SK-N-MC (cell line): ENCODE results near the gene KPNA5.

Experiments
- DNase-seq: peaks from one replicate; pipeline ENCODE4 v3.0.0-alpha.2; 2011; ENCODE audit warnings: low read depth, low spot score
- H3K27ac ChIP-seq: fragments of 200-600 bp; sonication (generic); 2 replicates; pipeline ENCODE4 v1.5.1; 2016; ENCODE audit warnings: mixed run types
- H3K36me3 ChIP-seq: fragments of 200-600 bp; sonication (generic); 2 replicates; pipeline ENCODE4 v1.6.1; 2017; ENCODE audit warnings: antibody characterized with exemption, low read length, mixed read lengths; ENCODE audit not compliant: insufficient read depth
- H3K4me3 ChIP-seq: fragments of 200-600 bp; sonication (generic); 2 replicates; pipeline ENCODE4 v1.5.1; 2016
- H3K9ac ChIP-seq: fragments of 200-600 bp; sonication (generic); 2 replicates; pipeline ENCODE4 v1.8.0; 2017; ENCODE audit warnings: mixed run types, mixed read lengths; ENCODE audit not compliant: insufficient read length
- H3K9me3 ChIP-seq: fragments of 200-600 bp; sonication (generic); 2 replicates; pipeline ENCODE4 v1.6.1; 2017; ENCODE audit warnings: low read depth, mild to moderate bottlenecking, antibody characterized with exemption, low read length, moderate library complexity, mixed read lengths
- EZH2 ChIP-seq: fragments of 200-600 bp; sonication (generic); IDR thresholded peaks from one replicate; pipeline ENCODE4 v1.6.1; 2017; ENCODE audit warnings: antibody characterized with exemption
- FOXP2 ChIP-seq: optimal IDR thresholded peaks from 2 replicates; pipeline ENCODE3; 2011; ENCODE audit warnings: mild to moderate bottlenecking, moderate library complexity; ENCODE audit not compliant: insufficient read depth; ENCODE audit errors: extremely low read length, control extremely low read depth
- POLR2AphosphoS5 ChIP-seq: IDR thresholded peaks from 2 replicates; pipeline ENCODE4 v1.6.1; 2012; ENCODE audit warnings: mild to moderate bottlenecking, low read depth, low read length, borderline replicate concordance

The KPNA5 gene

GRCh38 chr6:116764629-116764960, 83.6 kb downstream of the KPNA5 start:
- Histone ChIP-seq H3K9ac (no peak overlapping the region), H3K36me3 (no peaks in the 10 kb centered on the region), H3K27ac (no peak overlapping the region), H3K4me3 (no peak overlapping the region), H3K9me3 (no peaks in the 10 kb centered on the region)
- TF ChIP-seq POLR2AphosphoS5 = no peak
- TF ChIP-seq FOXP2 = no peak
- TF ChIP-seq EZH2 = no peak
- no peak for DNase-seq

DNA sequence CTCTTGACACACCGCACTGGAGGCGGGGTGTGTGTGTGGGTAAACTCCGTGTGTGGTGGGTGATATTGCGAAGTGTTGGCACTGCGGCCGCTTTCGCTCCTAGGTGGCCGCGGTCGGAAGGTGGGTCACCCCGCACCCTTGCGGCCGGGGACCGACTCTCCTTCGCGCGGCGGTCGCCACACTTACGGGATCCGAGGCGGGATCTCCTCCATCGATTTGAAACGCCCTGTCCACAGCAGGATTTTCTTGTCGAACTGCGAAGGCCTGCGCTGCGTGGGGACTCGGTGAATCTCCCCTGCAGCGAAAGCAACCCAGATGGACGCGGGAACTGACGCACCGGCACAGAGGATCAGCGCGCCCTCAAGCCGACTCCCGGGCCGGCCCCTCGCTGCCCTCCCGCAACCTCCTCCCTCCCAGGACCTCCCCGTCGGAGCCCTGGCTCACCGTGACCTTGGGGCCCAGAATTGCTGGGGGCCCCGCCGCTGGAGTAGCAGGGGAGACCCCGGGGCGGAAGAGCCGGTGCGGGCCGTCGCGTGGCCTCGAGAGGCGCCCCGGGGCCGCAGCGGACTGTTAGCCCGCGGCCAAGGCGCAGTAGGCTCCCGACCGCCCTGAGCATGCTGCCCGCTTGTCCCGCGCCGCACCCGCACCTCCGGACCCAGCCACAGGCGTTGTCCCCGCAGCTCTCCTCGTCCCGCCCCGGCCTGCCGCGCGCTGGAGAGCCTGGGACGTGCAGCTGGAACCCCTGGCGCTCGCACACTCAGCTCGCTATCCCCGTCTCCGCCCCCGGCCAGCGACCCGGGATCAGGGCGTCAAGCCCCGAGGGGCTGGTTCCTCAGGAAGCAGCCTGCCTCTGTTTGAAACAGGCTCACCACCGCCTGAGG, 84.2 kb downstream of the KPNA5 start, which contains the start of gene FAM162B:
Gene FAM162B (minus strand): TSS at position 759 of the 881 bp plus-strand sequence. CDS start 143 bp downstream, at position 616.
- no peaks in the 10 kb centered on the region for H3K9me3 ChIP-seq
- no peak for DNase-seq
- H3K4me3 ChIP-seq = no peak within 1 kb of the TSS
- H3K36me3 ChIP-seq = no peaks in the 10 kb centered on the region
- no peak within 1 kb of the TSS for H3K27ac ChIP-seq
- H3K9ac ChIP-seq = no peak within 1 kb of the TSS
- TF ChIP-seq FOXP2 = no peak
- no peak for TF ChIP-seq EZH2
- TF ChIP-seq POLR2AphosphoS5 = no peak

DNA sequence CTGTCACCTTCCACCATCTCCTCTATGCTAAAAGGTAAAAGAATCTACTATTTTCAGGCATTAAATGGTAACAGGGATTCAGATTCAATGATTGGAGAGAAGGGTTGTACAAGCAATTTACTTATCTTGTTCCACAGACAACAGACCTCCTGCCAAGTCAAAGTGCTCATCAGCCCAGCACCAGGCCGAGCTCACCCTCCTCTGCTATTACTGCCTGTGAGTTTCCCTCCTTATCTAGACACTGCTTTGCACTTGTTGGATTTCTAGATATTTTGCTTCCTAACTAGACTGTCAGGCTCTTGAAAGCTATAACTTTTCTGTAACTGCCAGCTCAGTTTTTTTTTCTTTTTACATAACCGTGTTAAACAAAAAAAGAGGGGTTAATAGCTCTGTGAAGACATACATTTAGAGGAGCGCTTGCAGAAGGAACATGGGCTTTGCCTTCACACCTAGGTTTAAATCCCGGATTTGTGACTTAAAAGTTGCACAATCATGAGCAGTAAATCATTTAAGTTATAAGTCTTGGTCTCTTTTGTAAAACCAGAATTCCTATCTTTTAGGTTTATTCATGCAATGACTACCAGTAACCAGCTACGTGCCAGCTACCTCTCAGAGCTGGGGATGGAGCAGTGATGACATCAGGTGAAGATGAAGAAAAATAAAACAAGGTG, 85.6 kb downstream of the KPNA5 start:
- Histone ChIP-seq H3K27ac (no peak overlapping the region), H3K9me3 (no peaks in the 10 kb centered on the region)
- no peak for TF ChIP-seq FOXP2
- no peak for TF ChIP-seq EZH2
- TF ChIP-seq POLR2AphosphoS5 = no peak

DNA sequence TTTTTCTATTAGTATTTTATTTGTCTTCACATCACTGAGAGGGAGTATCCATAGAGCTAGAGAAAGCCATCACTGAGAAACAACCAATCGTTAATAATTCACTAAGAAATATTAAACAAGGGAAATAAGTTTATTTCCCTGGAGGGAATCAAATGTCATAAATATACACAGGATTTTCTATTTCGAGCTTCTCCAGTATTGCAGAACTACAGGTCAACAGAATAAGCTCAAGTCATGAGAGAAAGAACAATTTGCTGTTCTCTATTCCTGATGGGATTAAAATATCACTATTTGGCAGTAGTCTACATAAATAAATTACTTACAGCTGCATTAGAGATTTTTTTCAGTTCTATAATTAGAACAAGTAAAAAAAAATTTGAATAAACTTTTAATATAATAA, 86.7 kb downstream of the KPNA5 start:
- TF ChIP-seq EZH2 (no peak), POLR2AphosphoS5 (no peak), FOXP2 (no peak)
- H3K4me3 ChIP-seq = no peak overlapping the region
- DNase-seq = no peak
- H3K9ac ChIP-seq = no peak overlapping the region
- H3K9me3 ChIP-seq = no peaks in the 10 kb centered on the region
- no peak overlapping the region for H3K27ac ChIP-seq
- H3K36me3 ChIP-seq = no peaks in the 10 kb centered on the region

More for the DNA sequence above, 85.6 kb downstream of the KPNA5 start:
- DNase-seq = no peak
- Histone ChIP-seq H3K36me3 (no peaks in the 10 kb centered on the region), H3K9ac (no peak overlapping the region), H3K4me3 (no peak overlapping the region)

DNA sequence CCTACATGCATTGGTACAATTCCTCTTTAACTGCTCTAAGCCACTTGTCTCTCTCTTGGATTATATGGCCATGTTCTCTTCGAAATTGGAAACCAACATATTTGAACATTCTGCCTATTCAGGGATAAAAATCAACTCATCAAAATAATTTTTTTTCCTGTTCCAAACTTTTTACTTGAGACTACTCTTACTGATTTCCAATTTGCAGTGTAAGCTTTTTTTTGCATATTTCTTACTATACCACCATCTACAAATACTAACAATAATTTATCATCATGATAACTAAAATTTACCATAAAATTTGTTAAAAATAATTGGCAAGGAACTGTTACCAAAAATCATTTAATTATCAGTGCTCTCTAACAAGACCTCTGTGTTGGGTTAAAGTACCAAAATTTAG, 91.4 kb downstream of the KPNA5 start:
- TF ChIP-seq EZH2 (no peak), POLR2AphosphoS5 (no peak), FOXP2 (no peak)
- Histone ChIP-seq H3K9ac (no peak overlapping the region), H3K27ac (no peak overlapping the region), H3K36me3 (no peaks in the 10 kb centered on the region), H3K9me3 (no peaks in the 10 kb centered on the region), H3K4me3 (no peak overlapping the region)
- no peak for DNase-seq

- DNase-seq = no peak
- no peak overlapping the region for H3K27ac ChIP-seq
These were observed 92.9 kb downstream of the KPNA5 start for GRCh38 chr6:116773886-116774285.

DNA sequence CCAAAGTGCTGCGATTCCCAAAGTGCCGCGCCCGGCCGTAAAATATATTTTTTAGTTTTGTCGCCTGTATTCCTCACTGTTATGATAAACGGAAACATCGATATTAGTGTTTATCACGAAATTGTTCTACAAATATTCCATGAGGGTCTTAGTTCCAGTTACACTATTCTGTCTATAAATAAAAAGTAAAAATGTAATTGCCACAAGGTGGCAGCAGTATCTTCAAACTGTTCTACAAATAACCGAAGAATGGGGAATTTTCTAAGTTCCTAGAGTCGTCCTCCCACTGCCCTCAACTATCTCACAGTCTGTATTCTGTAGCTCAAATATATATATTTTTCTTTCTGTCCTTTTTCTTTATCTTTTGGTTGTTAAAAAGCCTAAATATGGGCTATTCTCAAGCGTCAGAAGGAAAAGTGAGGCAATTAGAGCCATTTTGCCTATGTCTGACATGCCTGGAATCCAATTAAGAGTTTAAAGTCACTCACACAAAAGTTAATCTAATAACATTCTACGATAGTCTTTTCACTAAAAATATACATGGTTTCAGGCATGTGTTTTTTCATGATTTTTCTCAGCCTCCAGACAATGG, 98.7 kb downstream of the KPNA5 start:
- Histone ChIP-seq H3K9me3 (no peaks in the 10 kb centered on the region), H3K27ac (no peak overlapping the region), H3K36me3 (no peaks in the 10 kb centered on the region), H3K9ac (peak overlapping the region; percentile 10), H3K4me3 (peak overlapping the region; percentile 56)
- TF ChIP-seq FOXP2 (no peak), EZH2 (no peak), POLR2AphosphoS5 (no peak)
- peak; percentile 48 for DNase-seq

More at GRCh38 chr6:116773886-116774285, 92.9 kb downstream of the KPNA5 start:
- TF ChIP-seq FOXP2 (no peak), POLR2AphosphoS5 (no peak), EZH2 (no peak)
- Histone ChIP-seq H3K36me3 (no peaks in the 10 kb centered on the region), H3K9ac (no peak overlapping the region), H3K4me3 (no peak overlapping the region), H3K9me3 (no peaks in the 10 kb centered on the region)

DNA sequence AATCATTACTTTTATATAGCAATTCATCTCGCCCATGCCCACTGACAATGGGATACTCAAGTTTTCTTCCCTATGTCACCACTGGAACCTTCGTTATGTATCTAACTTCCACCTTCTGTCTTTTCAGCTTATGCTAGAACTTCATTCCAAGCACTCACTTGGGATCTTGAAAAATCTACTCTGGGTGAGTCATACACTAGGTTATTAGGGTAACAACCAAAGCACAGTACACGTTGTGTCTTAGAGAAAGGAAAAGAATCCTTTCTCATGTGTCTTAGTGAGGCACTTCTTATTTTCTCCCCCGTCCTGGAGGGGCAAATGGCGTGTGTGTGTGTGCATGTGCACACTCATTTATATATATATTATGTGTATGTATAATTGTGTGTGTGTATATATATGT, 102.8 kb downstream of the KPNA5 start:
- Histone ChIP-seq H3K4me3 (no peak overlapping the region), H3K27ac (no peak overlapping the region), H3K9ac (no peak overlapping the region), H3K9me3 (no peaks in the 10 kb centered on the region), H3K36me3 (no peaks in the 10 kb centered on the region)
- DNase-seq = no peak
- TF ChIP-seq POLR2AphosphoS5 = no peak
- no peak for TF ChIP-seq EZH2
- no peak for TF ChIP-seq FOXP2
